GM12873 (cell line): Measurements from ENCODE around the gene CDH6.

Experiments
- CTCF ChIP-seq: IDR thresholded peaks from 2 replicates; pipeline ENCODE4 v1.5.1; 2012; ENCODE audit warnings: low read depth, mild to moderate bottlenecking, moderate library complexity, low read length, control low read depth; ENCODE audit not compliant: insufficient read depth; ENCODE audit errors: missing control alignments

Gene CDH6

GRCh38 chr5:31365776-31366175 is 172.3 kb downstream of the CDH6 start:
- TF ChIP-seq CTCF: no peak

GRCh38 chr5:31366941-31367340 is 173.5 kb downstream of the CDH6 start:
- TF ChIP-seq CTCF: no peak

GRCh38 chr5:31372124-31372523 is 178.6 kb downstream of the CDH6 start:
- TF ChIP-seq CTCF: no peak

GRCh38 chr5:31375999-31376720 is 182.7 kb downstream of the CDH6 start:
- TF ChIP-seq CTCF: no peak

GRCh38 chr5:31377274-31377946 is 183.9 kb downstream of the CDH6 start:
- no peak for TF ChIP-seq CTCF

GRCh38 chr5:31378136-31378535 is 184.7 kb downstream of the CDH6 start:
- no peak for TF ChIP-seq CTCF
